Breast epithelium (tissue), 3 donors: ENCODE results near the gene PASK.

Experiments
- POLR2AphosphoS5 ChIP-seq, 3 donors: sonication (generic); formaldehyde crosslinking; IDR thresholded peaks; one replicate each; pipeline ENCODE4 v1.6.1; 2017; ENCODE audit warnings: antibody characterized with exemption in 3 of 3
- TF ChIP-seq, protein P1 (sequence below), 3 donors: fragments of 450-650 bp; IDR thresholded peaks; one replicate each; pipeline ENCODE4 v1.5.1; 2016 to 2017; ENCODE audit warnings: antibody characterized with exemption in 3 of 3, mild to moderate bottlenecking in 3 of 3, moderate library complexity in 3 of 3

DNA sequence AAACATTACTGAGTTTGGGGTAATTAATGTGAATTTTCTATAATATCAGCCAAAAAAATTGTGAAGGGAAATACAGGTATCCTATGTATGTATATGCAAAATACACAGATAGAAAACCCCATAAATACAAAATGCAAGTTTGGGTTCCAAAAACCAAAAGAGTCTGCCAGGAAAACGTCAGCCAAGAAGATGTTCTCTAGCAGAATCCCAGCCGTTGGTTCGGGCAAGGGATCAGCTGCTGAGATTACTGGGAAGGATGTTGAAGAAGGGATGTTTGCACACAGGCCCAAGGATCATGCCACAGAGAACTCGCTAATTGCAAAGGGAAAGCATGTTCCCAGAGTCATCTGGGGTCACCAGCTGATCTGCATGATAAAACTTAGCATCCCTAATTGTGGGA is 29.7 kb upstream of the PASK start:
- TF ChIP-seq, protein P1, sequence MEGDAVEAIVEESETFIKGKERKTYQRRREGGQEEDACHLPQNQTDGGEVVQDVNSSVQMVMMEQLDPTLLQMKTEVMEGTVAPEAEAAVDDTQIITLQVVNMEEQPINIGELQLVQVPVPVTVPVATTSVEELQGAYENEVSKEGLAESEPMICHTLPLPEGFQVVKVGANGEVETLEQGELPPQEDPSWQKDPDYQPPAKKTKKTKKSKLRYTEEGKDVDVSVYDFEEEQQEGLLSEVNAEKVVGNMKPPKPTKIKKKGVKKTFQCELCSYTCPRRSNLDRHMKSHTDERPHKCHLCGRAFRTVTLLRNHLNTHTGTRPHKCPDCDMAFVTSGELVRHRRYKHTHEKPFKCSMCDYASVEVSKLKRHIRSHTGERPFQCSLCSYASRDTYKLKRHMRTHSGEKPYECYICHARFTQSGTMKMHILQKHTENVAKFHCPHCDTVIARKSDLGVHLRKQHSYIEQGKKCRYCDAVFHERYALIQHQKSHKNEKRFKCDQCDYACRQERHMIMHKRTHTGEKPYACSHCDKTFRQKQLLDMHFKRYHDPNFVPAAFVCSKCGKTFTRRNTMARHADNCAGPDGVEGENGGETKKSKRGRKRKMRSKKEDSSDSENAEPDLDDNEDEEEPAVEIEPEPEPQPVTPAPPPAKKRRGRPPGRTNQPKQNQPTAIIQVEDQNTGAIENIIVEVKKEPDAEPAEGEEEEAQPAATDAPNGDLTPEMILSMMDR (IDR thresholded peaks at IDR 0.05): no peak
- no peak for TF ChIP-seq POLR2AphosphoS5 (IDR thresholded peaks at IDR 0.05)
